ENCODE results near the gene ACSS1. TPM values are rescaled to one million over a fixed set of nuclear protein-coding genes. Genes with fewer than 3 reads are reported as not detected.

ACSS1 gene
- total RNA-seq, 1 donor from 2014 or later = 0.27 TPM

DNA sequence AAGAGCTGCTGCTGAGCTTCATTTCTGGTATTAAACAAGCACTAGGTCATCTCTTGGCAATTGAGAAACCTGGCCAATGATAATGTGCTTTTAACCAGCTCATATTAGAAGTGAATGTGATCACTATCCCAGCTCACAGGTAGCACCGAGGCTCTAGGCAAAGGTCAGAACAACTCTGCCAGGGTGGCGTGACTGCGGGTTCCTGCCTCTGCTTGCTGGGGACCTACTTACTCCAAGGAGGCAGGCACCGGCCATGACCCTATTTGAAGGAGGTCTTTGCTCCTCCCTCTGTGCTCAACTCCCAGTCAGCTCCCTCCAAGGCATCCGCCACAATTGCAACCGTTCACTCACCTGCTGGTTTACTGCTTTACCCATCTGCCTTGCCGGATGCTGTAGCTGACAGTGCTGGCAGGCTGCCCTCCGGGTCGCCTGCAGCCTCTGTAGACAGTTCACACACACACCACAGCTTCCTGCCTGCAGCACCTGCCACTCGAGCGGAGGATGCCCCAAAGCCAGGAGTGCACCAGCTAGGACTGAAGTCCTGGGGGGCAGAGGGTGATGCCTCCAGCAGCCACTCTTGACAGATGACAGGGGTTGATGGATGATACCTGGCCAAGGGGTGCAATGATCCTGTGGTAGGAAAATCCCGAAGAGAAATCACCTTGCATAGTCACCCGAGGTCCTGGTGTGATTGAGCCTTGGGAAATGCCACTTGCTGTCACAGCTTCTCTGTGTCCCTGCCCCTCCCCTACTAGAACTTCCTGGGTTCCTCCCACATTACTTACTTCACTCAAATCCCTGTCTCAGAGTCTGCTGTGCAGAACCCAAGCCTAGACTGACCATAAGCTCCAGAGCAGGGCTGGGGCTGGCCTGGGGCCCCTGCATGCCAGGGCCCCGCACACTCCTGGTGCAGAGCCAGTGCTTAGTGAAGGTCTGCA lies 32.8 kb upstream of the ACSS1 start:
- no peaks in the 10 kb centered on the region for H3K36me3 ChIP-seq (ENCODE audit: insufficient read depth, low read length)
- Mint-ChIP-seq H3K9me3 (ENCODE audit: unreplicated experiment) (peaks cover 15% of the 10 kb centered on the region), H3K4me1 (ENCODE audit: low read depth, unreplicated experiment) (no peaks in the 10 kb centered on the region), H3K4me3 (ENCODE audit: unreplicated experiment) (no peak overlapping the region), H3K27ac (ENCODE audit: unreplicated experiment) (no peak overlapping the region), H3K27me3 (ENCODE audit: low read depth, unreplicated experiment) (peaks cover 62% of the 10 kb centered on the region), H3K36me3 (ENCODE audit: low read depth, unreplicated experiment) (no peaks in the 10 kb centered on the region)
- no peaks in the 10 kb centered on the region for H3K79me2 ChIP-seq (ENCODE audit: insufficient read depth, low read length)
- H4K20me1 ChIP-seq (ENCODE audit: insufficient read depth, low read length) = no peaks in the 10 kb centered on the region
- no peaks in the 10 kb centered on the region for H3K9me3 ChIP-seq (ENCODE audit: insufficient read depth, low read depth, low read length)
- no peak overlapping the region for H3K27ac ChIP-seq (ENCODE audit: low read depth, low read length)
- no peak overlapping the region for H2AFZ ChIP-seq (ENCODE audit: low read depth, low read length)
- no peak overlapping the region for H3K4me2 ChIP-seq (ENCODE audit: low read length)
- TF ChIP-seq, protein P1, sequence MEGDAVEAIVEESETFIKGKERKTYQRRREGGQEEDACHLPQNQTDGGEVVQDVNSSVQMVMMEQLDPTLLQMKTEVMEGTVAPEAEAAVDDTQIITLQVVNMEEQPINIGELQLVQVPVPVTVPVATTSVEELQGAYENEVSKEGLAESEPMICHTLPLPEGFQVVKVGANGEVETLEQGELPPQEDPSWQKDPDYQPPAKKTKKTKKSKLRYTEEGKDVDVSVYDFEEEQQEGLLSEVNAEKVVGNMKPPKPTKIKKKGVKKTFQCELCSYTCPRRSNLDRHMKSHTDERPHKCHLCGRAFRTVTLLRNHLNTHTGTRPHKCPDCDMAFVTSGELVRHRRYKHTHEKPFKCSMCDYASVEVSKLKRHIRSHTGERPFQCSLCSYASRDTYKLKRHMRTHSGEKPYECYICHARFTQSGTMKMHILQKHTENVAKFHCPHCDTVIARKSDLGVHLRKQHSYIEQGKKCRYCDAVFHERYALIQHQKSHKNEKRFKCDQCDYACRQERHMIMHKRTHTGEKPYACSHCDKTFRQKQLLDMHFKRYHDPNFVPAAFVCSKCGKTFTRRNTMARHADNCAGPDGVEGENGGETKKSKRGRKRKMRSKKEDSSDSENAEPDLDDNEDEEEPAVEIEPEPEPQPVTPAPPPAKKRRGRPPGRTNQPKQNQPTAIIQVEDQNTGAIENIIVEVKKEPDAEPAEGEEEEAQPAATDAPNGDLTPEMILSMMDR (IDR thresholded peaks at IDR 0.05; ENCODE audit: insufficient read depth, low read depth, low read length) = no peak
- no peak for TF ChIP-seq EZH2 (IDR thresholded peaks at IDR 0.05; ENCODE audit: insufficient read depth, low read length)
- no peak overlapping the region for H3K9ac ChIP-seq (ENCODE audit: low read length)
- no peak overlapping the region for H3K4me3 ChIP-seq (ENCODE audit: insufficient read depth, low read depth, low read length)
- peaks cover 30% of the 10 kb centered on the region for H3K27me3 ChIP-seq (ENCODE audit: insufficient read depth, low read length)
- FAIRE-seq (no peak), DNase-seq (ENCODE audit: low read depth) (no peak)
- H3K4me1 ChIP-seq (ENCODE audit: insufficient read depth, low read length) = no peaks in the 10 kb centered on the region

- DNase-seq (ENCODE audit: low read depth) = no peak
- Histone ChIP-seq H4K20me1 (ENCODE audit: insufficient read depth, low read length) (no peaks in the 10 kb centered on the region), H3K27ac (ENCODE audit: low read depth, low read length) (no peak overlapping the region), H3K4me3 (ENCODE audit: insufficient read depth, low read depth, low read length) (no peak overlapping the region), H3K9me3 (ENCODE audit: insufficient read depth, low read depth, low read length) (no peaks in the 10 kb centered on the region), H3K79me2 (ENCODE audit: insufficient read depth, low read length) (no peaks in the 10 kb centered on the region), H2AFZ (ENCODE audit: low read depth, low read length) (no peak overlapping the region), H3K9ac (ENCODE audit: low read length) (no peak overlapping the region), H3K27me3 (ENCODE audit: insufficient read depth, low read length) (peaks cover 41% of the 10 kb centered on the region), H3K4me2 (ENCODE audit: low read length) (no peak overlapping the region), H3K4me1 (ENCODE audit: insufficient read depth, low read length) (no peaks in the 10 kb centered on the region), H3K36me3 (ENCODE audit: insufficient read depth, low read length) (no peaks in the 10 kb centered on the region)
- H3K27ac Mint-ChIP-seq (ENCODE audit: unreplicated experiment) = no peak overlapping the region
- TF ChIP-seq, protein P1 (IDR thresholded peaks at IDR 0.05; ENCODE audit: insufficient read depth, low read depth, low read length) = no peak
- no peak for TF ChIP-seq EZH2 (IDR thresholded peaks at IDR 0.05; ENCODE audit: insufficient read depth, low read length)
- peaks cover 73% of the 10 kb centered on the region for H3K27me3 Mint-ChIP-seq (ENCODE audit: low read depth, unreplicated experiment)
- no peak for FAIRE-seq
- no peaks in the 10 kb centered on the region for H3K4me1 Mint-ChIP-seq (ENCODE audit: low read depth, unreplicated experiment)
- H3K36me3 Mint-ChIP-seq (ENCODE audit: low read depth, unreplicated experiment) = no peaks in the 10 kb centered on the region
- H3K4me3 Mint-ChIP-seq (ENCODE audit: unreplicated experiment) = no peak overlapping the region
- H3K9me3 Mint-ChIP-seq (ENCODE audit: unreplicated experiment) = peaks cover 15% of the 10 kb centered on the region
Measured at GRCh38 chr20:25089662-25090061, 31.7 kb upstream of the ACSS1 start.

DNA sequence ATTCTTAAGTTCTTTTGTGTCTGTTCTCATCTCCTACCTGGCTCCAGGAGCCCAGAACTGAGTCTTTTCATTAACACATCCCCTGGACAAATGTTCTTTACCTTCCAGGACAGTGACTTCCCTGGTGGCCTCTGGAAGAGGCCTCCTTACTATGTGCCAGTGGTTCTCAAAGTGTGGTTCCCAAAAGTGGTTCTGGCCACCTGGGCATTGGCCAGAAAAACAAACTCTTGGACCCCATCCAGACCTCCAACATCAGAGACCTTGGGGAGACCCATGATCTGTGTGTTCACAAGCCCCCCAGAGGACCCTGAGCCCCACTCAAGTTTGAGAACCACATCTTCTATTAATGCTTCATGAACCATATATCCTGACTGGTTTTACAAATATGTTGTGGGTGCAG lies 31.2 kb upstream of the ACSS1 start:
- no peak overlapping the region for H3K27ac ChIP-seq (ENCODE audit: low read depth, low read length)
- no peak overlapping the region for H3K4me2 ChIP-seq (ENCODE audit: low read length)
- H4K20me1 ChIP-seq (ENCODE audit: insufficient read depth, low read length) = no peaks in the 10 kb centered on the region
- Mint-ChIP-seq H3K4me3 (ENCODE audit: unreplicated experiment) (no peak overlapping the region), H3K36me3 (ENCODE audit: low read depth, unreplicated experiment) (no peaks in the 10 kb centered on the region), H3K27me3 (ENCODE audit: low read depth, unreplicated experiment) (peaks cover 79% of the 10 kb centered on the region), H3K27ac (ENCODE audit: unreplicated experiment) (no peak overlapping the region), H3K4me1 (ENCODE audit: low read depth, unreplicated experiment) (no peaks in the 10 kb centered on the region), H3K9me3 (ENCODE audit: unreplicated experiment) (peaks cover 15% of the 10 kb centered on the region)
- no peak for TF ChIP-seq EZH2 (IDR thresholded peaks at IDR 0.05; ENCODE audit: insufficient read depth, low read length)
- TF ChIP-seq, protein P1 (IDR thresholded peaks at IDR 0.05; ENCODE audit: insufficient read depth, low read depth, low read length) = no peak
- peaks cover 47% of the 10 kb centered on the region for H3K27me3 ChIP-seq (ENCODE audit: insufficient read depth, low read length)
- H3K9me3 ChIP-seq (ENCODE audit: insufficient read depth, low read depth, low read length) = no peaks in the 10 kb centered on the region
- no peak overlapping the region for H2AFZ ChIP-seq (ENCODE audit: low read depth, low read length)
- no peaks in the 10 kb centered on the region for H3K4me1 ChIP-seq (ENCODE audit: insufficient read depth, low read length)
- FAIRE-seq (no peak), DNase-seq (ENCODE audit: low read depth) (no peak)
- H3K36me3 ChIP-seq (ENCODE audit: insufficient read depth, low read length) = no peaks in the 10 kb centered on the region
- no peak overlapping the region for H3K4me3 ChIP-seq (ENCODE audit: insufficient read depth, low read depth, low read length)
- no peaks in the 10 kb centered on the region for H3K79me2 ChIP-seq (ENCODE audit: insufficient read depth, low read length)
- no peak overlapping the region for H3K9ac ChIP-seq (ENCODE audit: low read length)

Measured in astrocyte (in vitro differentiated cells and primary cell).